CD4-positive, alpha-beta T cell treated with Interferon gamma for 1 hour (primary cell): ENCODE data around the gene MELTF.

Experiments used
- DNase-seq: peaks from one replicate; pipeline ENCODE4 v3.0.0-alpha.2; 2020

The MELTF gene

DNA sequence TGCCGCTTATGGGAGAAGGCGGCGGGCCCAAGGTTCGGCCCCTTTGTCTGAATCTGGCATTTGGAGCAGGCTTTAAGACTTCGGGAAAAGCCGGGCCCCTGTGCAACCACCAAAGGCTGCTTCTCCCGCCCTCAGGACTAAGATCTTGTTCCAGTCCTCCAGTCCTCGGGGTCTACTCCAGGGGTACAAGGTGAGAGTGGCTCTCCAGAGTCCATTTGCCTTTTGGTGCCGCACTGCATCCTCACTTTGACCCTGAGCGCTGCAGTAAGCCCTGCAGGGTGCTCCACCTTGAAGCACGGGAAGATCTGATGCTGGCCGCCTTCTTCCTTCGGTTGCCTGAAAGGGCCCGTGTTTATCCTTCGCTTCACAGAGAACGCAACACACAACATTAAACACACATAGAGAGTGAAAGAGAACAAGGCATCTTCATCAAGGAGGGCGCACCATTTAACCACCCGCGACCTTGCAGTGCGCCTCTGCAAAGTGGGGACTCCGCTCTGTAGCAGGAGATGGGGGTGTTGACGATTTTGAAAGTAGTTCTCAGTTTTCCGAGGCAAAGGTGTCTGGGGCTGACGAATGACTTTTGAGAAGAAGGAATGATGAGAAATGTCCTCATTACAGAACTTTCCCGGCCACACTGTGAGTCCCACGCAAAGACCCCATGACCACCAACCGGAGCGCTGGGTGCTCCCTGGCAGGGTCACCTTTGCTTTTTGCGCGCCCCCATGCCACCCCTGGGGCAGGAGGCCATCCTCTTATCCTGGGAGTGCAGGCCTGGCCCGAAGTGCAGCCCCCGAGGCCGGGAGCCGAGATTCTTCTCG is 62.0 kb downstream of the MELTF start:
- DNase-seq: no peak

DNA sequence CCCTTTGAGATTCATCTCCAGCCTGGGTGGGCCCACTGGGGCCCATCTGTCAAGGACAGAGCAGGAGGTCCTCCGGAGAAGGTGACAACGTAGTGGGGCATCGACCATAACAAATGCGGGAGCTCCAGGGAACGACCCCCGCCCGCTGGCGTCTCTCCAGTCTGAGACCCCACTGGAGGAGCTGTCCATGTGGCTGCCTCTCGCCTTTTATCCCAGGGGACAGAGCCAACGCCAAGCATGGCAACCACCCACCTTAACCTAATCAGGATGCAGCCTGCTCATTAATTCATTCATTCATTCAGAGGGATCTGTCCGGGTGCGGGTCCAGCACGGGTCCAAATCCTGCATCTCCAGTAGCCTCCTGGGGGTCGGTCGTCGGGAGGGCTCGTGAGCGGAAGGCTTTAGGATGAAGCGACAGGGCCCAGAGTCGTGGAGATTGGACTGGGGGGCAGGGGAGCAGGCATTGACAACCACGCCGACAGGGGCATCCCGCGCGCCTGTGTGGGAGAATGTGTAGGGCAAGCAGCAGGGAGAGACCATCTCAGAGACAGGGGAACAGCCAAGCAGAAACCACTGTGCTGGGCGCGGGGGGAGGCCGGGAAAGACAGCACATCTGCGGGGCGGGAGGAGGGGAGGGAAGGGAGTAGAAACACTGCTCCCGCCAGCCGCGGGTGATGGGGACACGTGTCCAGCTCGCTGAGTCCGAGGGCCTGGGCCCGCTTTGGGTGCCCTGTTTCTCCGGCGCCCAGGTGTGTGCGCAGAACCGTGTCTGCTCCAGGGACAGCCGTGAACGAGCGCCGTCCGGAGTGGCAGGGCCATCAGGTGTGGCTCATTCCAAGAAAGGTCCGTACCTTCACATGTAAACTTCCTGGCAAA is 62.9 kb downstream of the MELTF start:
- no peak for DNase-seq

DNA sequence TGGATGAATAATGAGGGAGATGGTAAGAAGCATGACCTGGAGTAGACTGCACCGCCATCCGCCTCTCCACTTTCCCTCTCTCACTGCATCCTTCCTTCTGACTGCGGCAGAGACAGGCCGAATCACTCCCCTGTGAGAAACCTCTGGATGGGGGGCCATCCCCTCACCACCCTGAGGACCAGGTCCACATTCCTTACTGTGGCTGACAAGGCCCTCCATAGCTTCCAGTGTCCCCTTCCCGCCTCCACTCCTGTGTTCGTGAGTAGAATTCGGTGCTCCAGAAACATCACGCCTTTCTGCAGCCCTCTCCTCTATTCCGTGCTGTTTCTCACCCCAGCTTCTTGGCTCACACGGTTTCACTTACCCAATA is 63.8 kb downstream of the MELTF start:
- no peak for DNase-seq

DNA sequence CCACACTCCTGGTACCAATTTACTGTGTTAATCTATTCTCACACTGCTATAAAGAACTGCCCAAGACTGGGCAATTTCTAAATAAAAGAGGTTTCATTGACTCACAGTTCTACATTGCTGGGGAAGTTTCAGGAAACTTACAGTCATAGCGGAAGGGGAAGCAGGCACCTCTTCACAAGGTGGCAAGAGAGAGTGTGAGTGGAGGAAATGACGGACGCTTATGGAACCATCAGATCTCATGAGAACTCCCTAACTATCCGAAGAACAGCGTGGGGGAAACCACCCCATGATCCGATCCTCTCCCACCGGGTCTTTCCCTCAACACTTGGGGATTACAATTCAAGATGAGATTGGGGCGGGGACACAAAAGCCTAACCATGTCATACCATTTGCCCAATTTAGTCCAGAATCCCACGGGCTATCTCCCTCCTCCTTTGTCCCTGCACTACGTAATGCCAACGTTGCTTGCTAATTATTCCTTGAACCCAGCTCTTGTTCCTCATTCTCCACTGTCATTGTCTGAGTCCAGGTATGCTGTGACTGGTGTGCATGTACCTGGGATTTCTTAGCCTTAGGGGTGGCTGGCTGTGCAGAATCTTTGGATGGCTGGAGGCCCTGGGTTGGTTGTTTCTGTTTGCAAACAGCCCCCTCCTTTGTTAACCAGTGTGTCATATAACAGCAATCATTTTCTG is 64.4 kb downstream of the MELTF start:
- DNase-seq: no peak

- no peak for DNase-seq
Measured at GRCh38 chr3:196963631-196963953, 66.0 kb downstream of the MELTF start.

- no peak for DNase-seq
Measured at GRCh38 chr3:196962930-196963630, 66.5 kb downstream of the MELTF start.

GRCh38 chr3:196962108-196962929 is 67.3 kb downstream of the MELTF start:
- DNase-seq: no peak

GRCh38 chr3:196954832-196955231 is 74.8 kb downstream of the MELTF start:
- DNase-seq: no peak
